Measurements from ENCODE around the gene ABHD15.
A peak's percentile ranks its signal among the peaks of the same experiment; 100 is the strongest.

Gene ABHD15

GRCh38 chr17:29593591-29594518 is 27.0 kb upstream of the ABHD15 start:
- DNase-seq: peak; percentile 14 to 42

- peak; percentile 72 for DNase-seq
Measured at GRCh38 chr17:29592850-29593551, 26.2 kb upstream of the ABHD15 start, which contains the start of gene ANKRD13B. ANKRD13B (plus strand) TSS chr17:29593132; CDS start chr17:29593622, 490 bp downstream.

- peak; percentile 82 to 94 for DNase-seq
Measured at GRCh38 chr17:29591737-29592608, 25.1 kb upstream of the ABHD15 start.

- DNase-seq: peak; percentile 70 to 76
Measured at GRCh38 chr17:29591146-29591736, 24.4 kb upstream of the ABHD15 start.

- peak in 1 of 2 experiments; percentile 45 for DNase-seq
Measured at GRCh38 chr17:29590411-29591145, 23.7 kb upstream of the ABHD15 start.

- DNase-seq: peak; percentile 78 to 90
Measured at GRCh38 chr17:29589524-29590410, 22.9 kb upstream of the ABHD15 start, which contains the start of gene GIT1. GIT1 (minus strand) TSS chr17:29589648; CDS start chr17:29589378, 270 bp downstream.

- peak in 1 of 2 experiments; percentile 32 for DNase-seq
Measured at GRCh38 chr17:29588562-29589411, 21.9 kb upstream of the ABHD15 start.

GRCh38 chr17:29588017-29588561 is 21.3 kb upstream of the ABHD15 start:
- DNase-seq: no peak

GRCh38 chr17:29587591-29587990 is 20.8 kb upstream of the ABHD15 start:
- DNase-seq: no peak

- no peak for DNase-seq
Measured at GRCh38 chr17:29586676-29587469, 20.0 kb upstream of the ABHD15 start.

GRCh38 chr17:29585080-29585751 is 18.4 kb upstream of the ABHD15 start:
- no peak for DNase-seq

GRCh38 chr17:29584452-29585079 is 17.7 kb upstream of the ABHD15 start:
- DNase-seq: no peak

GRCh38 chr17:29583324-29584248 is 16.7 kb upstream of the ABHD15 start:
- no peak for DNase-seq

- DNase-seq: no peak
Measured at GRCh38 chr17:29582772-29583171, 15.9 kb upstream of the ABHD15 start.

- DNase-seq: no peak
Measured at GRCh38 chr17:29582254-29582765, 15.5 kb upstream of the ABHD15 start.

Measured in NCI-H1930 (cell line).